Fibroblast of villous mesenchyme (primary cell): ENCODE measurements around the gene SPATA16. TPM values are rescaled to one million over a fixed set of nuclear protein-coding genes. Genes with fewer than 3 reads are reported as not detected.

Experiments used
- DNase-seq: peaks from one replicate; pipeline ENCODE4 v3.0.0-alpha.2; 2010; ENCODE audit warnings: low read depth
- H3K4me3 ChIP-seq: 2 replicates; pipeline ENCODE4 v1.5.1; 2011; ENCODE audit warnings: low read depth, mild to moderate bottlenecking, low read length
- total RNA-seq: library from RNA; depleted of rRNA; stranded (reverse); fragments of >200 nt; gene quantifications from 2 replicates; pipeline ENCODE4 v1.2.3, GENCODE V29; 2012
- TF ChIP-seq, protein P1 (sequence below): IDR thresholded peaks from 2 replicates; pipeline ENCODE4 v1.5.1; 2012; ENCODE audit warnings: low read depth, mild to moderate bottlenecking, low read length; ENCODE audit not compliant: insufficient read depth

SPATA16 gene
- total RNA-seq, 1 donor: not detected

DNA sequence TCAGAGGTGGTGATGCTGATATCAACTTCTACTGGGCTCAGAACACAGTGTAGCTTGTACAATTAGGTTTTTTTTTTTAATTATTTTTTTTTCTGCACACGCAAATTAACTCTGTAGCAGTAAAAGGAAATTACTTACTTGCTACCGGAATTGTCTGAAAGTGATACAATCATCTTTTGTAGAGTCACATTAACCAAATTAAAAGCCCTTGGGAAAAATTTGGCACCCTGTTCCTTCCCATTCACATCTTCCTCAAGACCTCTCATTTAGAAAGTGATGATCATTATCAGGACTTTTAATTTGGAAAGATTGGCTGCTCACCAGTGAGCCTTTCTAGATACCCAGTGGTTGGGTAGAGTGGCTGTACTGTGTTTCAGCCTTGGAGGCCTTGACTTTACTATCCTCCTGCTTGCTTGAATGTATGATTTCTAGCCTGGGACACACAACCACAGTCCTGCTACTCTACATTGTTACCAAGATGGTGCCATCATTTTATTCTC, 232.2 kb downstream of the SPATA16 start:
- H3K4me3 ChIP-seq: no peak overlapping the region
- TF ChIP-seq, protein P1, sequence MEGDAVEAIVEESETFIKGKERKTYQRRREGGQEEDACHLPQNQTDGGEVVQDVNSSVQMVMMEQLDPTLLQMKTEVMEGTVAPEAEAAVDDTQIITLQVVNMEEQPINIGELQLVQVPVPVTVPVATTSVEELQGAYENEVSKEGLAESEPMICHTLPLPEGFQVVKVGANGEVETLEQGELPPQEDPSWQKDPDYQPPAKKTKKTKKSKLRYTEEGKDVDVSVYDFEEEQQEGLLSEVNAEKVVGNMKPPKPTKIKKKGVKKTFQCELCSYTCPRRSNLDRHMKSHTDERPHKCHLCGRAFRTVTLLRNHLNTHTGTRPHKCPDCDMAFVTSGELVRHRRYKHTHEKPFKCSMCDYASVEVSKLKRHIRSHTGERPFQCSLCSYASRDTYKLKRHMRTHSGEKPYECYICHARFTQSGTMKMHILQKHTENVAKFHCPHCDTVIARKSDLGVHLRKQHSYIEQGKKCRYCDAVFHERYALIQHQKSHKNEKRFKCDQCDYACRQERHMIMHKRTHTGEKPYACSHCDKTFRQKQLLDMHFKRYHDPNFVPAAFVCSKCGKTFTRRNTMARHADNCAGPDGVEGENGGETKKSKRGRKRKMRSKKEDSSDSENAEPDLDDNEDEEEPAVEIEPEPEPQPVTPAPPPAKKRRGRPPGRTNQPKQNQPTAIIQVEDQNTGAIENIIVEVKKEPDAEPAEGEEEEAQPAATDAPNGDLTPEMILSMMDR: no peak
- DNase-seq: no peak

DNA sequence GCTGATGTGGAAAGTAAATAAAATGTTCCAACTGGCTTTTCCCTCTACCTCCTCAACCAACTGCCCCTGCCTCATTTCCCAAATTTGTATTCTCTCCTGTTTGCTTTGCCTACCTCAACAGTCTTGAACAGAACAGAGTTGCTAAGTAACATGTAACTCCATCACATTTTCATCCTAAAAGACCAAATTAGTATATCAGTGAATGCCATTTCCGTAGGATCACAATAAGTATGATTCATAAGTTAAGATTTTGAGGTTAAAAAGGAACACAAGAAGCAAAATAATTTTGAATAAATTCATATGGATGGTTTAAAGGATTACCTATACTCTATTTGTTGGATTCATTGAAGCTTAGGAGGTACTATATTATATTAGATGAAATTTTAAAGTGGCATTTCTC, 235.6 kb downstream of the SPATA16 start:
- DNase-seq: no peak
- TF ChIP-seq, protein P1: no peak
- H3K4me3 ChIP-seq: no peak overlapping the region

DNA sequence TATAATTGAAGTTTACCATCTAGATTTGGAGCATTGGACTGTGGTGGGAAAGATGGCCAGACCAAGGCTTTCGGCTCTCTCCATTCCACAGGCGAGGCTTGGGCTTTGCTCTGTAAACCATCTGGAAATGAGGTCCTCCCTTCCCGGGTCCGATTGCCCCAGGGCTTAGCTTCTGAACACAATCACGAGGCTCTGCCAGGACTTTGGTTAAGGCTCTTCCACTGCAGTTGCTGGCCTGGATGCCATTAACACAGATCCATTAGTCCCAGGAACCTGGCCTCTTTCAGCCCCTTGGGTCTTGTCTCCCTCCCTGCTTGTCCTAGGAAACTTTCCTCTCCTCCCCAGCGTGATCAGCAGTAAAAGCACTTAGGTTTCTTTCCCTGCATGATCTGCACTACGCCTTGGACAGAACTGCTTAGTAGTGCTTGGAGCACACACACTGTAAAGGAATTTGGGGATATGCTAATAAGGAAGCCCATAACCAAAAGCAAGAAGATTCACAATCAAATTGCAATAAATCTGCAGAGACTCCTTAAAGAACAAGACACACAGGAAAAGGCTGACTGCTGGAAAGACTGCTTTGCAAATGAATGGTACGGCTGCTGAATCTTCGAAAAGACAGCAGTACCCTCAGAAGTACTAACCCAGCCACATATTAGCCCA, 236.2 kb downstream of the SPATA16 start:
- H3K4me3 ChIP-seq: no peak overlapping the region
- DNase-seq: no peak

DNA sequence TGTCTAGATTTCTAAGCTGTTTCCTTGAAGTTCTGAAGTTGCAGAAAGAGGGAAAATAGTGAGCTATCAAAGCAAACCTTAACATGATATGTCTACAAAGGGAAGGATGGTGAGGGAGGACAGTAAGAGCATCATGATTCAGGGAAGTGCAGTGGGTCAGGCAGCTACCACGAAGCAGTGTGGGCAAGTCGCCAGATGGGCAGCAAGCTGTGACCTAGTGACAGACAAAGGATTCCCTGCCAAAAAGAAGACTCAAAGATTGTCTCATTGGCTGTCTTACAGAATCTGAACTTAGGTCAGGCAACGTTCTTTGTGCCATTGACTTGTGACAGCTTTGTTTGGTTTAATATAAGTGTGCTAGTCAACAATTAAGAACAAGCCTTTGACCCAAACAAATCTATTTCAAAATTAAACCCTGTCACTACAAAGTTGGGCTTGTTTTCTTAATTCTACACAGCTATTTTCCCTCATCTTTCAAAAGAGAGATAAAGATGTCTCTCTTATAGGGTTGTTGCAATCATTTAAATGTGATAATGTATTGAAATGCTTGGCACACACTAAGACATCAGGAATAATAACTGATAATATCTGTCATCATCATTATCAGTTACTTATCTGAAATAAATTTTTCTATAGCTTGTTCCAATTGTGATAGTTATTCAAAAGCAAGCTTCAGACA, 237.3 kb downstream of the SPATA16 start:
- H3K4me3 ChIP-seq: no peak overlapping the region
- DNase-seq: no peak
- TF ChIP-seq, protein P1: no peak

More for the DNA sequence above, 236.2 kb downstream of the SPATA16 start:
- TF ChIP-seq, protein P1: no peak

DNA sequence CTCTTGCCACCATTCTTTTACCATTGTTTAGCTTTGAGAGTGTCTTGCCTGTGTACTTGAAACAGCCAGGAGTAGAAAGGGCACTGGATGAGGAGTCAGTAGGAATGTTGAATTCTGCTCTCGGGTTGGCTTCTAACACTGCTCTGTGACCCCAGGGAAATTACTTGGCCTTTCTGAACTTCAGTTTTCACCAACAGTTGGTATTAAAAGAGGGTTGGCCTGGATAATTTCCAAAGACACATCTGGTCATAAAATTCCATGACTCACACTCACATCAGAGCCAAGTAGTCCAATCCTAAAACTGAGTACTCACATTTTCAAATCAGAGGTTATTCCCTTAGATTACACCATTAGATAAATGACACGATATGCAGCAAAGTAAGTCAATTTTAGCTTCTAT, 248.9 kb downstream of the SPATA16 start:
- TF ChIP-seq, protein P1: no peak
- no peak overlapping the region for H3K4me3 ChIP-seq
- peak; percentile 80 for DNase-seq

DNA sequence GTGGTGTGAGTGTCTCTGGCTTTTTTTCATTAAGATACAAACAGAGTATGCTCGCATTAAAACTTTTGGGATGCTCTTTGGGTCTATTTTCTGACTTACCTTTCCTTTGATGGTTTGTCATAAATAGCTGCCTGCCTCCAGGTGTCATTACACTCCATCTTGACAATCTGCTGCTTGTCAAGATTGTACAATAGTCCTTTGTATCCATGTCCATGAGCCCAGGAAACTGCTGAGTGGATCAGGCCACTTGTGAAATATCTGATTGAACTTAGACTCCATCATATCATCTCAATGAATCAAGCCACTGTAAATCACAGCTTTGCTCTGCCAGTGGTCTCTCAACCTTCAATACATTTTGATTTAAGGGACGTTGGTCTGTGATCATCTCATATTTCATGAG, 255.3 kb downstream of the SPATA16 start:
- no peak for DNase-seq
- TF ChIP-seq, protein P1: no peak
- H3K4me3 ChIP-seq: no peak overlapping the region
